Transverse colon (tissue), 4 donors: ENCODE measurements around the gene GALNT10. TPM values are rescaled to one million over a fixed set of nuclear protein-coding genes. Genes with fewer than 3 reads are reported as not detected.
A peak's percentile ranks its signal among the peaks of the same experiment; 100 is the strongest.

Experiments used
- DNase-seq: peaks from one replicate; pipeline ENCODE4 v3.0.0-alpha.2; 2019
- H3K27ac ChIP-seq, 4 donors: fragments of 200-600 bp; sonication (generic); 2 replicates each; pipeline ENCODE4 v1.5.1; 2016 to 2018; ENCODE audit warnings: inconsistent platforms in 4 of 4
- H3K27me3 ChIP-seq: fragments of 200-600 bp; sonication (generic); 2 replicates; pipeline ENCODE4 v1.5.1; 2017; ENCODE audit warnings: inconsistent platforms
- H3K36me3 ChIP-seq, 4 donors: fragments of 200-600 bp; sonication (generic); 2 replicates each; pipeline ENCODE4 v1.5.1; 2017 to 2019; ENCODE audit warnings: inconsistent platforms in 4 of 4
- H3K4me1 ChIP-seq, 4 donors: fragments of 200-600 bp; sonication (generic); 2 replicates each; pipeline ENCODE4 v1.5.1; 2017 to 2020; ENCODE audit warnings: inconsistent platforms in 4 of 4
- H3K4me3 ChIP-seq, 4 donors: fragments of 200-600 bp; sonication (generic); 1 replicate in 1 of 4; 2 replicates in 3 of 4; pipeline versions ENCODE4 v1.5.1 to v1.6.1; 2017 to 2019; ENCODE audit warnings: inconsistent platforms in 4 of 4
- H3K9me3 ChIP-seq, 2 donors: fragments of 200-600 bp; sonication (generic); 2 replicates each; pipeline ENCODE4 v1.5.1; 2017 to 2019; ENCODE audit warnings: inconsistent platforms in 2 of 2
- EP300 ChIP-seq: sonication (generic); formaldehyde crosslinking; IDR thresholded peaks from one replicate; pipeline ENCODE4 v1.6.1; 2017; ENCODE audit warnings: antibody characterized with exemption, low read depth
- POLR2A ChIP-seq: fragments of 450-650 bp; IDR thresholded peaks from one replicate; pipeline ENCODE4 v1.6.1; 2016; ENCODE audit warnings: antibody characterized with exemption, mild to moderate bottlenecking, moderate library complexity
- POLR2AphosphoS5 ChIP-seq, 3 donors: sonication (generic); formaldehyde crosslinking; IDR thresholded peaks; one replicate each; pipeline ENCODE4 v1.6.1; 2016; ENCODE audit warnings: antibody characterized with exemption in 3 of 3
- WGBS, 2 donors: methylation state at CpG; one replicate each; pipeline ENCODE4 v1.1.5; 2018; ENCODE audit warnings: low coverage in 1 of 2; 5-methylcytosine and 5-hydroxymethylcytosine counted together
- in situ Hi-C, 4 donors: fragments of 200-750 bp; cut with MboI; loops; one replicate each; pipeline versions ENCODE4 v1.15.0 to v1.15.1; 2017; ENCODE audit warnings: low sequenced_read_pairs in 3 of 4, low pct_ligation_motif_present in 1 of 4, low pct_unique_long_range_greater_than_20kb in 1 of 4
- intact Hi-C: fragments of 100-400 bp; cut with DNase I; formaldehyde crosslinking; loops from one replicate; pipeline ENCODE4 v1.15.1; 2023; ENCODE audit warnings: low total_unique reads
- total RNA-seq, 4 donors: library from RNA; depleted of rRNA; stranded (reverse); fragments of >200 nt; gene quantifications; one replicate each; pipeline ENCODE4 v1.1.0, GENCODE V29; 2016
- TF ChIP-seq, protein P1 (sequence below), 5 experiments: fragments of 200-600 bp in 3 of 5; fragments of 450-650 bp in 2 of 5; sonication (generic) in 3 of 5; IDR thresholded peaks; 1 replicate in 2 of 5; 2 replicates in 3 of 5; pipeline ENCODE4 v1.5.1; 2016 to 2017; ENCODE audit warnings: antibody characterized with exemption in 5 of 5, inconsistent platforms in 3 of 5, mild to moderate bottlenecking in 2 of 5, moderate library complexity in 1 of 5

Gene GALNT10
- total RNA-seq, 4 donors from 2014 or later: 18.7 to 142 (median 39.3) TPM

- Histone ChIP-seq H3K27ac (peak overlapping the region; percentile 26 to 62 (median 32)), H3K4me3 (no peak overlapping the region), H3K36me3 (no peaks in the 10 kb centered on the region), H3K27me3 (no peaks in the 10 kb centered on the region), H3K4me1 (peaks cover 0 to 14% (median 3%) of the 10 kb centered on the region in 4 donors), H3K9me3 (no peaks in the 10 kb centered on the region)
- intact Hi-C loops: loop anchor here (5.0 kb wide), 1 partner anchor 109 kb away; no protein-coding TSS in a partner anchor
- in situ Hi-C loops: loop anchor here in 3 of 4 donors (10.0 to 25.0 kb wide), 4 partner anchors 96 to 231 kb away; no protein-coding TSS in a partner anchor
- TF ChIP-seq, protein P1, sequence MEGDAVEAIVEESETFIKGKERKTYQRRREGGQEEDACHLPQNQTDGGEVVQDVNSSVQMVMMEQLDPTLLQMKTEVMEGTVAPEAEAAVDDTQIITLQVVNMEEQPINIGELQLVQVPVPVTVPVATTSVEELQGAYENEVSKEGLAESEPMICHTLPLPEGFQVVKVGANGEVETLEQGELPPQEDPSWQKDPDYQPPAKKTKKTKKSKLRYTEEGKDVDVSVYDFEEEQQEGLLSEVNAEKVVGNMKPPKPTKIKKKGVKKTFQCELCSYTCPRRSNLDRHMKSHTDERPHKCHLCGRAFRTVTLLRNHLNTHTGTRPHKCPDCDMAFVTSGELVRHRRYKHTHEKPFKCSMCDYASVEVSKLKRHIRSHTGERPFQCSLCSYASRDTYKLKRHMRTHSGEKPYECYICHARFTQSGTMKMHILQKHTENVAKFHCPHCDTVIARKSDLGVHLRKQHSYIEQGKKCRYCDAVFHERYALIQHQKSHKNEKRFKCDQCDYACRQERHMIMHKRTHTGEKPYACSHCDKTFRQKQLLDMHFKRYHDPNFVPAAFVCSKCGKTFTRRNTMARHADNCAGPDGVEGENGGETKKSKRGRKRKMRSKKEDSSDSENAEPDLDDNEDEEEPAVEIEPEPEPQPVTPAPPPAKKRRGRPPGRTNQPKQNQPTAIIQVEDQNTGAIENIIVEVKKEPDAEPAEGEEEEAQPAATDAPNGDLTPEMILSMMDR (IDR thresholded peaks at IDR 0.05): no peak
- TF ChIP-seq POLR2AphosphoS5 (IDR thresholded peaks at IDR 0.05): peak in 1 of 3 donors; percentile 15
- WGBS, 2 donors: 57 to 63% methylated on average over 1 of the region's 1 CpG
- peak; percentile 43 for DNase-seq
Measured at GRCh38 chr5:154181161-154181560, 9.4 kb upstream of the GALNT10 start.

- H3K27ac ChIP-seq: peak overlapping the region; percentile 85 to 96 (median 90)
- WGBS, 2 donors: 5 to 10% methylated on average over 16 to 24 of the region's 25 CpGs
Measured at GRCh38 chr5:154189256-154189818, 1.2 kb upstream of the GALNT10 start.

GRCh38 chr5:154189819-154190594 is 526 bp upstream of the GALNT10 start:
- intact Hi-C loops (no loop called here), in situ Hi-C loops (loop anchor here (5.0 to 25.0 kb wide), 5 partner anchors 105 to 222 kb away; no protein-coding TSS in a partner anchor)
- DNase-seq: peak; percentile 90
- Histone ChIP-seq H3K4me1 (peaks cover 6 to 39% (median 22%) of the 10 kb centered on the region in 4 donors), H3K27ac (peak overlapping the region; percentile 85 to 96 (median 90)), H3K27me3 (no peaks in the 10 kb centered on the region), H3K4me3 (peak overlapping the region; percentile 59 to 82 (median 72)), H3K9me3 (no peaks in the 10 kb centered on the region), H3K36me3 (no peaks in the 10 kb centered on the region)
- TF ChIP-seq POLR2AphosphoS5 (IDR thresholded peaks at IDR 0.05): peak in 2 of 3 donors; percentile 56 to 63
- peak; percentile 50 for TF ChIP-seq POLR2A
- no peak for TF ChIP-seq EP300
- TF ChIP-seq, protein P1 (IDR thresholded peaks at IDR 0.05): peak; percentile 33 to 79 (median 49)
- 0% methylated on average over 32 of the region's 67 CpGs; no CpG with 5 or more reads in 1 of the 2 donors for WGBS, 2 donors

More at GRCh38 chr5:154189256-154189818, 1.2 kb upstream of the GALNT10 start:
- intact Hi-C loops (no loop called here), in situ Hi-C loops (loop anchor here (5.0 to 25.0 kb wide), 5 partner anchors 105 to 223 kb away; no protein-coding TSS in a partner anchor)
- peak overlapping the region; percentile 59 to 82 (median 72) for H3K4me3 ChIP-seq
- TF ChIP-seq, protein P1 (IDR thresholded peaks at IDR 0.05): no peak
- TF ChIP-seq EP300: no peak
- no peak for TF ChIP-seq POLR2A
- TF ChIP-seq POLR2AphosphoS5 (IDR thresholded peaks at IDR 0.05): no peak
- no peaks in the 10 kb centered on the region for H3K9me3 ChIP-seq
- H3K36me3 ChIP-seq: no peaks in the 10 kb centered on the region
- DNase-seq: peak; percentile 29
- H3K27me3 ChIP-seq: no peaks in the 10 kb centered on the region
- peaks cover 6 to 39% (median 22%) of the 10 kb centered on the region in 4 donors for H3K4me1 ChIP-seq
